H1 (cell line): ENCODE measurements around the gene STXBP5. TPM values are rescaled to one million over a fixed set of nuclear protein-coding genes. Genes with fewer than 3 reads are reported as not detected.

Experiments
- CTCF ChIA-PET: fragments of 300-600 bp; sonication (Branson Sonifier 250); formaldehyde crosslinking; loops from one replicate; lab custom pipeline; 2021; ENCODE audit not compliant: partially characterized antibody; lab: Charles Lee
- POLR2A ChIA-PET: fragments of 300-600 bp; sonication (Branson Sonifier 250); formaldehyde crosslinking; loops from one replicate; lab custom pipeline; 2021; ENCODE audit warnings: inconsistent platforms; ENCODE audit not compliant: partially characterized antibody; lab: Charles Lee
- DNase-seq, 2 experiments: peaks; one replicate each; pipeline versions ENCODE4 v3.0.0 to v3.0.0-alpha.2; 2010 to 2022; ENCODE audit warnings: low spot score in 2 of 2, low read depth in 1 of 2, mixed read lengths in 1 of 2
- FAIRE-seq: peaks from 2 replicates; lab custom pipeline; 2011; peaks lifted over from hg19 to GRCh38; lab: Jason Lieb, UNC
- H2AFZ ChIP-seq: 2 replicates; pipeline ENCODE4 v1.8.1; 2012; ENCODE audit warnings: low read length, inconsistent platforms
- H2AK5ac ChIP-seq: 2 replicates; pipeline ENCODE4 v1.6.1; 2013; ENCODE audit warnings: low read depth, low read length
- H2BK120ac ChIP-seq: replicated peaks from 2 replicates; pipeline ENCODE3; 2013; ENCODE audit warnings: low read depth, low read length, inconsistent platforms
- H2BK12ac ChIP-seq: 2 replicates; pipeline ENCODE4 v1.6.1; 2013; ENCODE audit warnings: low read depth, low read length
- H2BK15ac ChIP-seq: 2 replicates; pipeline ENCODE4 v1.6.1; 2013; ENCODE audit warnings: low read length
- H2BK20ac ChIP-seq: 2 replicates; pipeline ENCODE4 v1.6.1; 2013; ENCODE audit warnings: low read length
- H2BK5ac ChIP-seq: 2 replicates; pipeline ENCODE4 v1.6.1; 2013; ENCODE audit warnings: low read depth, low read length
- H3K14ac ChIP-seq: 2 replicates; pipeline ENCODE4 v1.6.1; 2013; ENCODE audit warnings: inconsistent platforms; ENCODE audit not compliant: insufficient read length
- H3K18ac ChIP-seq: 2 replicates; pipeline ENCODE4 v1.6.1; 2013; ENCODE audit warnings: low read length; ENCODE audit errors: extremely low read depth
- H3K23ac ChIP-seq: 2 replicates; pipeline ENCODE4 v1.6.1; 2013; ENCODE audit warnings: inconsistent platforms; ENCODE audit not compliant: insufficient read length
- H3K23me2 ChIP-seq: 2 replicates; pipeline ENCODE4 v1.6.1; 2013; ENCODE audit warnings: low read depth, low read length
- H3K27ac ChIP-seq: 2 replicates; pipeline ENCODE4 v1.6.1; 2011; ENCODE audit warnings: low read depth, low read length, inconsistent platforms
- H3K27me3 ChIP-seq, 4 experiments: replicated peaks in 1 of 4; 1 replicate in 1 of 4; 2 replicates in 3 of 4; pipeline versions ENCODE4 v1.6.1 to v1.8.1; 2011 to 2013; ENCODE audit warnings: low read length in 3 of 4, mild to moderate bottlenecking in 3 of 4, inconsistent platforms in 2 of 4, mixed read lengths in 2 of 4, moderate library complexity in 1 of 4; ENCODE audit not compliant: control insufficient read depth in 3 of 4, insufficient read depth in 3 of 4; ENCODE audit errors: extremely low read depth in 1 of 4
- H3K36me3 ChIP-seq, 4 experiments: 2 replicates each; pipeline versions ENCODE4 v1.6.1 to v1.8.1; 2011 to 2013; ENCODE audit warnings: mild to moderate bottlenecking in 4 of 4, low read length in 3 of 4, moderate library complexity in 2 of 4, control low read depth in 1 of 4, inconsistent platforms in 1 of 4; ENCODE audit not compliant: insufficient read depth in 4 of 4, control insufficient read depth in 2 of 4
- H3K4ac ChIP-seq: replicated peaks from 2 replicates; pipeline ENCODE3; 2013; ENCODE audit warnings: low read length, low read depth, mixed read lengths, inconsistent platforms; ENCODE audit not compliant: insufficient read length
- H3K4me1 ChIP-seq, 4 experiments: replicated peaks in 1 of 4; 1 replicate in 1 of 4; 2 replicates in 3 of 4; pipeline versions ENCODE4 v1.6.1 to v1.8.1; 2011 to 2013; ENCODE audit warnings: low read length in 3 of 4, inconsistent platforms in 2 of 4, mixed read lengths in 1 of 4; ENCODE audit not compliant: insufficient read depth in 4 of 4, control insufficient read depth in 3 of 4
- H3K4me2 ChIP-seq, 2 experiments: 2 replicates each; pipeline versions ENCODE4 v1.6.1 to v1.8.1; 2011 to 2013; ENCODE audit warnings: low read depth in 2 of 2, low read length in 2 of 2, control low read depth in 1 of 2, inconsistent platforms in 1 of 2, mild to moderate bottlenecking in 1 of 2; ENCODE audit not compliant: insufficient read depth in 1 of 2
- H3K4me3 ChIP-seq, 4 experiments: fragments of 200-600, 300-600 bp in 1 of 4; sonication (generic), shearing (Covaris generic), sonication (Bioruptor Twin) in 1 of 4; 2 replicates each; pipeline versions ENCODE4 v1.5.1 to v1.8.1; 2011 to 2016; ENCODE audit warnings: low read length in 4 of 4, low read depth in 3 of 4, control low read depth in 2 of 4, inconsistent platforms in 2 of 4, mild to moderate bottlenecking in 2 of 4, mixed read lengths in 1 of 4, moderate library complexity in 1 of 4; ENCODE audit not compliant: insufficient read depth in 2 of 4; ENCODE audit errors: extremely low read depth in 1 of 4
- H3K56ac ChIP-seq: replicated peaks from 2 replicates; pipeline ENCODE3; 2013; ENCODE audit warnings: low read depth, mild to moderate bottlenecking, mixed read lengths, low read length, inconsistent platforms; ENCODE audit not compliant: insufficient read length
- H3K79me1 ChIP-seq: 2 replicates; pipeline ENCODE4 v1.6.1; 2013; ENCODE audit warnings: low read depth, low read length, control low read depth
- H3K79me2 ChIP-seq, 2 experiments: 2 replicates each; pipeline versions ENCODE4 v1.6.1 to v1.8.1; 2012 to 2013; ENCODE audit warnings: low read length in 2 of 2, mild to moderate bottlenecking in 2 of 2, inconsistent platforms in 1 of 2; ENCODE audit not compliant: insufficient read depth in 2 of 2, control insufficient read depth in 1 of 2
- H3K9ac ChIP-seq, 4 experiments: replicated peaks in 1 of 4; 1 replicate in 1 of 4; 2 replicates in 3 of 4; pipeline versions ENCODE4 v1.6.1 to v1.8.1; 2011 to 2013; ENCODE audit warnings: low read depth in 3 of 4, low read length in 3 of 4, control low read depth in 2 of 4, mild to moderate bottlenecking in 2 of 4, moderate library complexity in 2 of 4, inconsistent platforms in 1 of 4; ENCODE audit errors: extremely low read depth in 1 of 4
- H3K9me3 ChIP-seq, 2 experiments: 2 replicates each; pipeline versions ENCODE4 v1.6.1 to v1.8.1; 2012 to 2013; ENCODE audit warnings: mild to moderate bottlenecking in 2 of 2, moderate library complexity in 2 of 2, control low read depth in 1 of 2, inconsistent platforms in 1 of 2, low read depth in 1 of 2, low read length in 1 of 2, mixed read lengths in 1 of 2; ENCODE audit not compliant: insufficient read depth in 2 of 2
- H4K20me1 ChIP-seq, 2 experiments: replicated peaks in 1 of 2; 2 replicates each; pipeline versions ENCODE3 to v1.8.1; 2011 to 2013; ENCODE audit warnings: inconsistent platforms in 2 of 2, low read length in 2 of 2, mild to moderate bottlenecking in 1 of 2; ENCODE audit not compliant: insufficient read depth in 2 of 2, control insufficient read depth in 1 of 2
- H4K5ac ChIP-seq: 2 replicates; pipeline ENCODE4 v1.6.1; 2013; ENCODE audit warnings: low read length, low read depth, mixed read lengths, inconsistent platforms; ENCODE audit not compliant: insufficient read length
- H4K8ac ChIP-seq: 2 replicates; pipeline ENCODE4 v1.8.0; 2013; ENCODE audit warnings: mild to moderate bottlenecking, moderate library complexity, low read length, inconsistent platforms; ENCODE audit not compliant: insufficient read depth; ENCODE audit errors: extremely low read depth
- H4K91ac ChIP-seq: replicated peaks from 2 replicates; pipeline ENCODE3; 2013; ENCODE audit warnings: low read length, mixed read lengths, inconsistent platforms; ENCODE audit not compliant: insufficient read length
- CBX8 ChIP-seq: fragments of 300-800, 300-1000 bp; sonication (generic); IDR thresholded peaks from 2 replicates; pipeline ENCODE4 v1.7.1; 2016; ENCODE audit warnings: low read depth, low read length, borderline replicate concordance
- CTCF ChIP-seq, 3 experiments: IDR thresholded peaks; 1 replicate in 2 of 3; 2 replicates in 1 of 3; pipeline versions ENCODE4 v1.5.1 to v1.6.1; 2011; ENCODE audit warnings: low read length in 3 of 3, mild to moderate bottlenecking in 3 of 3, inconsistent platforms in 2 of 3, low read depth in 1 of 3, moderate library complexity in 1 of 3; ENCODE audit not compliant: insufficient read depth in 1 of 3; ENCODE audit errors: control extremely low read depth in 1 of 3
- E2F6 ChIP-seq: IDR thresholded peaks from 2 replicates; pipeline ENCODE4 v1.6.1; 2012; ENCODE audit warnings: inconsistent platforms
- MAX ChIP-seq: IDR thresholded peaks from 2 replicates; pipeline ENCODE4 v1.6.1; 2012; ENCODE audit warnings: inconsistent platforms
- TEAD4 ChIP-seq: IDR thresholded peaks from 2 replicates; pipeline ENCODE4 v1.6.1; 2012; ENCODE audit warnings: low read depth, low read length, inconsistent platforms, mixed read lengths
- WGBS, 2 experiments: shearing (Covaris generic) in 1 of 2; methylation state at CpG; one replicate each; pipeline versions ENCODE4 v1.1.6 to v1.1.7; 2013 to 2015; ENCODE audit warnings: low lambda C conversion rate in 2 of 2, mixed read lengths in 2 of 2, inconsistent platforms in 1 of 2, low coverage in 1 of 2, missing lambda C conversion rate in 1 of 2; ENCODE audit not compliant: insufficient replicate concordance in 2 of 2, insufficient coverage in 1 of 2, insufficient read length in 1 of 2; ENCODE audit errors: extremely low coverage in 1 of 2, missing lambda C conversion rate in 1 of 2; 5-methylcytosine and 5-hydroxymethylcytosine counted together
- polyA plus RNA-seq, 7 experiments: library from polyadenylated mRNA; depleted of rRNA in 3 of 7; stranded (reverse) in 5 of 7; unstranded in 2 of 7; fragments of >200 nt in 5 of 7; fragments of 200-250 nt in 2 of 7; gene quantifications; 1 replicate in 5 of 7; 2 replicates in 1 of 7; 4 replicates in 1 of 7; pipeline versions ENCODE4 v1.2.1 to v1.2.3, GENCODE V29; 2011 to 2013; ENCODE audit warnings: missing spikeins in 2 of 7, mixed read lengths in 2 of 7
- total RNA-seq: library from RNA; stranded (reverse); fragmentation: NEBNext Ultra II Directional; extraction: Animal tissue kit (Norgen Biotek cat#: 25700); gene quantifications from 2 replicates; pipeline ENCODE4 v1.2.1, GENCODE V29; 2021

The STXBP5 gene
- total and polyA plus RNA-seq, 2 of the 8 experiments (the other 6 are each of a cell fraction or from before 2014, with no cell fraction given), result 2.7 to 10.8 TPM

- no peaks in the 10 kb centered on the region for H3K23me2 ChIP-seq
These were observed 44.6 kb downstream of the STXBP5 start for GRCh38 chr6:147248859-147249258.

More at GRCh38 chr6:147248859-147249258, 44.6 kb downstream of the STXBP5 start:
- Histone ChIP-seq H2AK5ac (no peak overlapping the region), H3K4me2 (no peak overlapping the region), H3K36me3 (peaks cover 0 to 9% (median 2%) of the 10 kb centered on the region in 4 experiments; a peak in 1 of 8 replicates), H3K4me3 (no peak overlapping the region), H3K79me2 (no peaks in the 10 kb centered on the region), H4K5ac (no peak overlapping the region)
- TF ChIP-seq TEAD4 (peak; percentile 77), E2F6 (peak; percentile 32; the same call in 1 of the 2 replicates), CTCF (IDR thresholded peaks at IDR 0.05; ENCODE audit: control extremely low read depth in 1 of 3, insufficient read depth in 1 of 3, low read depth in 1 of 3, low read length in 3 of 3) (peak; percentile 2 to 32 (median 20); a peak in 2 of 4 replicates), MAX (peak; percentile 14; the same call in 1 of the 2 replicates), CBX8 (no peak)
- TF ChIP-seq, all 59 proteins: peak for 4
- Histone ChIP-seq H3K4ac (no peak overlapping the region), H3K4me1 (peaks cover 0 to 4% (median 3%) of the 10 kb centered on the region in 4 experiments; a peak in 3 of 7 replicates), H2AFZ (no peak overlapping the region), H3K23ac (no peak overlapping the region), H2BK20ac (no peak overlapping the region), H4K8ac (no peak overlapping the region), H3K56ac (no peak overlapping the region), H3K18ac (no peak overlapping the region), H2BK120ac (no peak overlapping the region), H3K27ac (no peak overlapping the region), H3K79me1 (no peaks in the 10 kb centered on the region), H2BK5ac (no peak overlapping the region), H3K27me3 (no peaks in the 10 kb centered on the region), H4K20me1 (no peaks in the 10 kb centered on the region), H2BK12ac (no peak overlapping the region), H3K9ac (no peak overlapping the region), H3K9me3 (peaks cover 0 to 3% of the 10 kb centered on the region in 2 experiments; a peak in 1 of 4 replicates), H4K91ac (no peak overlapping the region), H3K14ac (no peak overlapping the region), H2BK15ac (no peak overlapping the region)
- CTCF ChIA-PET, result interaction anchor here (0.6 to 1.5 kb wide), 3 partner anchors 35 to 1341 kb away, joined by 3 to 9 read pairs (median 4); no protein-coding TSS in a partner anchor
- POLR2A ChIA-PET, result interaction anchor here (0.6 to 0.9 kb wide), 2 partner anchors 329 to 610 kb away, joined by 3 read pairs; no protein-coding TSS in a partner anchor
- DNase-seq (no peak), FAIRE-seq (peak; percentile 13)
- WGBS, 2 experiments, result 92% methylated on average over 1 of the region's 1 CpG; no CpG with 5 or more reads in 1 of the 2 experiments
